Amniotic stem cell (primary cell): ENCODE data around the gene NLRP3.

ENCODE experiments used
- DNase-seq: peaks from one replicate; lab custom pipeline; 2025; lab: John Stamatoyannopoulos, UW

NLRP3 gene

DNA sequence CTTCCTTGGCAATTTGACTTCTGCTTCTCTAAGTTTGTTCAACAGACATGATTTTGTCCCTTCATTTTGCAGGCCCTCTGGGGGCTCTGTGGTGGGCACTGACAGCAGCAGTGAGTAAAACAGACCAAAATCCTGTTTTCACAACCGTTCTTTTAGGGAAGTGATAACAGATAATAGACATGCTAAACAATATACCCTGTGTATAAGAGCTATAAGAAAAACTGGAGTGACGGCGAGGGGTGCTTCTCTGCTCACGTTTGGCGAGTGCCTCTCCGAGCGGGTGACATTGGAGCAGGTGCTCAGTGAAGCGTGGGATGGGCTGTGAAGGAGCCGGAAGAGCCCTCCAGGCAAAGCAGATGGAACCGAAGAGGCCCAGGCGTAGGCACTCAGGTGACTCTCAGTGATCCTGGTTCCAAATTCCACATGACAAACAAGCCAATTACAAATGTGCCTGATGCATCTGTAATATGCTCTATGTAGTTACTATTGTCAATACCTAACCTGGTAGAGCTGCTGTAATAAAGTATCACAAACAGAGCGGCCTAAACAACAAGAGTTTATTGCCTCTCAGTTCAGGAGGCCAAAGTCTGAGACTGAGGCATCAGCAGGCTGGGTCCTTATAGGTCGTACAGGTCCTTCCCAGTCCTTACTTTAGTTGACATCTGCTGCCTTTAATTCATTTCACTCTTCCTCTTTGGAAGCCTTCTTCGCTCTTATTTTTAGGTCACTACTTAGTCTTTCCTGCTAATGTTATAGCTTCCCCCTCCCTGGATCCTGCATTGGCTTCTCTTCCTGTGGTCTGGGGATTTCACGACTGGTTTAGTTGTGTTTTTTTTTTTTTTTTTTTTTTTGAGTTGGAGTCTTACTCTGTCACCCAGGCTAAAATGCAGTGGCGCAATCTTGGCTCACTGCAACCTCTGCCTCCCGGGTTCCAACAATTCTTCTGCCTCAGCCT, 21.9 kb downstream of the NLRP3 start:
- DNase-seq: no peak

DNA sequence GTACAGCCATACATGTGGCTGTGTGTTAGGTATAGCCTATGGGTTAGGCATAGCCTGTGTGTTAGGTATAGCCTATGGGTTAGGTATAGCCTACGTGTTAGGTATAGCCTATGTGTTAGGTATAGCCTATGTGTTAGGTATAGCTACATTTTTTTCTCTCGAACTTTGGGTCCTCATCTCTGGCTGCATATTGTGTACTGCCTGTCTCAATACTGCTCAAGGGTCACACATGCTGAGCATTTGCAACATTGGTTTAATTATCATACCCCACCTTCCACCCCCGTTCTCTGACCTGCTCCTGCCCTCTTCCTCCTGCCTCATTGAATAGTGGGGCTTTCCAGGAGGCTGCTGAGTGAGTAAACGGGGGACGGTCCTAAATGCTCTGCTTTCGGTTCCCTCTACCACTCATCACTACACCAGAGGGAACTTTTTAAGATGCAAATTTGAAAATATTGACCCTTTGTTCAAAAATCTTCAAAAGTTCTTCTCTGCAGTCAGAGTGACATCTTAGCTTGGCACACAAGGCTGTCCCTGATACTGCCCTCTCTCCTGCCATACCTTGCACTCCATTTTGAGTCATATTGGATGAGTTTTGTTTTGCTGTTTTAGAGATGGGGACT, 24.1 kb downstream of the NLRP3 start:
- DNase-seq: no peak

DNA sequence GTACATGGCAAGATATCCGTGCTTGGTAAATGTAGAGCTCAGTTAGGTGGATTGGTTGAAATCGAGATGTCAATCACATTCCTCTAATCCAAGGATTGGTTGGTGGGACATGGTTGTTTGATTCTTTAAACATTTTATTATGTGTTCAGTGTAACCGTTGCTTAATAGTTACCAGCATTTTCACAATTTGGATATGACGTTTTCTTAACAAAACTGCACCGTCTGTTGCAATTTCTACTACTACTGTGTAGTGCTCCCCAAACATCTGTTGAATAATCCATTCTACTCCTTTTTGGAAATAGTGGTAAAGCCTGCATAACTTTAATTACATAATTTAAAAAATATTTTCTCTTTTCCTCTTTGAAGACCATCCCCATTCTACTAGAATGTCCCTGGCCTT, 25.6 kb downstream of the NLRP3 start:
- DNase-seq: no peak

DNA sequence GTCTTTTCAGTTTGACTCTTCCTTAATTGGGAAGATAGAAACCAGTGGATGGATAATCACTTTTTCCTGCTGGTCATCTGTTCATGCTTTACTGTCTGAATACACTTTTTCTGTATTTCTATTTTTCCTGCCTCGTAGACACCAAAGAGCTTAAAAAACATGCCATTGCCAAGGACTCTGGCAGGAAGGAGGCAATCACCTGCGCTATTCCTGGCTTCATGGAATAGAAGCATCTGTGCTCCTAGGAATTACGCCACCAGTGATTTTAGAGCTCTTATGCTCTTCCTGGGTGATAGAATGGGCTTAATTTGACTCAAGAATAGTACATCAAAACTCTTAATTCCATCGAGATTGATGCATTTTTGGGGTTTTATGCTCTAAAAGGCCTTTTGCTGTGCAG, 26.2 kb downstream of the NLRP3 start:
- no peak for DNase-seq

DNA sequence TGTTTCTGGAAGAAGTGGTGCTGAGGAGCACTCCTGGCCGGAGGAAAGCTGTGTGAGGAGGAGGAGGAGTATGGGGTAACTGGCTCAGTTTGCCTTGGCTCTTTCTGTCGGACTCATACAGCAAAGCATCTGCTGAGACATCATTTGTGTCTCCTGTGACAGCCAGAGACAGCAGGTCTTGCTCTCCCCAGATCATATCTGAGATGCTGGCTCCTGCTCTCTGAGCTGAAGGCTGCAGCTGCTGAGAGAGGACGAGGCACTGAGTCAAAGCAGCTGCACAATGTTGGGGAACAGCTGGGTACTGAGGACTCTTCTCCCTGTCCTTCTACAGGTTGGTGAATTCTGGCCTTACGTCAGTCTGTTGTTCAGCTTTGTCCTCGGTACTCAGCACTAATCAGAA, 27.7 kb downstream of the NLRP3 start:
- no peak for DNase-seq

DNA sequence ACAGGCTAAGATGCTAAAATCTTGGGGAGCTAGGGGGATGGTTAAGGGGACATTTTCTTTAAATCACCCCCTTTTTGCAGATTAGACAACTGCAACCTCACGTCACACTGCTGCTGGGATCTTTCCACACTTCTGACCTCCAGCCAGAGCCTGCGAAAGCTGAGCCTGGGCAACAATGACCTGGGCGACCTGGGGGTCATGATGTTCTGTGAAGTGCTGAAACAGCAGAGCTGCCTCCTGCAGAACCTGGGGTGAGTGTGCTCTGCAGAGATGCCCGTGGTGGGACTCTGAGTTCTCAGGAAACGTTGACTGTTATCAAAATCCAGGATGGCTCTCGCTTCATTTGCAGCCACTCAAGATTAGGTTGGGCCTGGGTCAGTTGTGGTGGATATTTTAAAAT, 28.6 kb downstream of the NLRP3 start:
- no peak for DNase-seq

DNA sequence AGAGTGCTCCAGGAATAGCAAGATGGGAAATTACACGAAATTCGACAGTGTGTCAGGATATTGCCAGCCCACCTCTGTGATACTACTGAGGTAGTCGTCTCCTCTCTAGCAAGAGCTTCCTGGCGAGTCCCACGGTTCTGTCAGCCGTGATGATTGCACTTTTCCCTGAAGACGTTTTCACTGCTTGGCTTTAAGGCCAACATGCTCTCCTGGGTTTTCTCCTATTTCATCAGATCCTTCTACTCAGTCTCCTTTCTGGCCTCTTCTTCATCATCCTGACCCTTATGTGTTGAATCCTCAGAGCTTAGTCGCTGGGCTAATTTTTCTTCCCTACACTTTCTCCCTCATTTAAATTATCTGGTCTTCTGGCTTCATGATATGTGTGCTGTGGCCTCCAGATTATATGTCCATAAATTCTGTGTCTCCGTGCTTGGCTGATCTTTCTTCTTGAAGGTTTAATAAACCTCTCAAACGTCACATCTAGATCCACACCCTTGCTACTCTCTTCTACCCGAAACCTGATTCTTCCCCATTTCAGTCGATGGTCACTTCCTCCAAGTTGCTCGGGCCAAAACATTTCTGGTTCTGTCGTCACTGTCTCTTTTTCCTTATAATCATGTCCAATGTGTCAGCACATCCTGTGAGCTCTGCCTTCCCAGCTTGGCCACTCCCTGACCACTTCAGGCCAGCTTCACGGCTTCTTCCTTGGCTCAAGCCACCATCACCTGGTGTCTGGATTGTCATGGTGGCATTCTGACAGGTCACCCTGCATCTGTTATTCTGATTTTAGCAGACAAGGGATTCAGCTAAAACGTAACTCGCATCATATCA, 29.8 kb downstream of the NLRP3 start:
- no peak for DNase-seq

DNA sequence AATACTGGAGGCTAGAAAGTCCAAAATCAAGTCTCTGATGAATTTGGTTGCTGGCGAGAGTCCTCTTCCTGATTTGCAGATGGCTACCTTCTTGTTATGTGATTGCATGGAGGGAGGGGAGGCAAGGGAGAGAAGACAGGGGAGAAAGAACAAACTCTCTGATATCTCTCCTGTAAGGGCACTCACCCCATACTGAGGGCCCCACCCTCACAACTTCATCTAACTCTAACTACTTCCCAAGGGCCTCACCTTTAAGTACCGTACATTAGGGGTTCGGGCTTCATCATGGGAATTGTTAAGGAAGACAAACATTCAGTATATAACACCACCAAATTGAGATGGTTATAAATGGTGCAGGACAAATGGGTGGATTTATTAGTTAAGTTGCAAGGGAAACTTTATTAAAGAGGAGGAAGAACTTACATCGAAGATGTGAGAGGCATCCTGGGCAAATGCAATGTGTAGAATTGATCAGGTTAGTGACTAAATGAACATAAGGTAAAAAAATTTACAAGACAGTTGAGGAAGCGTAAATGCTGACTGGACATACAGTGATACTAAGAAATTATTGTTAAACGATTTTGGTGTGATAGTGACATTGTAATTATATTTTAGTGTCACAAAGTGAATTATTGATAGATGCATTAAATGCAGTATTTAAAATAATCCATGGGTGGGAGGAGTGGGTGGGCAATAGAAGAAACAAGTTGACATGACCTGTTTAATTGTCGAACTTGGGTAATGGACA, 31.4 kb downstream of the NLRP3 start:
- no peak for DNase-seq

DNA sequence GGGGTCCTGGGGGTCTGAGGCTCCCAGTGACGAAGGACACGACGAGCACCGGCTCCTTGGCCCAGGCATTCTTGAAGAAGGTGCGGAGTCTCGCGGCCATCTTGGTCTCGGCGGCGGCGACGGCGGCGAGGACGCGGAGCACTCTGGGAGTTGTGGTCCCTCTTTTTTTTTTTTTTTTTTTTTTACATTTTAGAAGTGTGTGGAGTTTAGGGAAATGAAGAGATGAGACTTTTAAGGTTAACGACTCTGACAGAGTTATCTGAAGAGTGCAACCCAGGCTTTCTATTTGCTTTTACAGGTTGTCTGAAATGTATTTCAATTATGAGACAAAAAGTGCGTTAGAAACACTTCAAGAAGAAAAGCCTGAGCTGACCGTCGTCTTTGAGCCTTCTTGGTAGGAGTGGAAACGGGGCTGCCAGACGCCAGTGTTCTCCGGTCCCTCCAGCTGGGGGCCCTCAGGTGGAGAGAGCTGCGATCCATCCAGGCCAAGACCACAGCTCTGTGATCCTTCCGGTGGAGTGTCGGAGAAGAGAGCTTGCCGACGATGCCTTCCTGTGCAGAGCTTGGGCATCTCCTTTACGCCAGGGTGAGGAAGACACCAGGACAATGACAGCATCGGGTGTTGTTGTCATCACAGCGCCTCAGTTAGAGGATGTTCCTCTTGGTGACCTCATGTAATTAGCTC, 32.3 kb downstream of the NLRP3 start:
- DNase-seq: no peak

DNA sequence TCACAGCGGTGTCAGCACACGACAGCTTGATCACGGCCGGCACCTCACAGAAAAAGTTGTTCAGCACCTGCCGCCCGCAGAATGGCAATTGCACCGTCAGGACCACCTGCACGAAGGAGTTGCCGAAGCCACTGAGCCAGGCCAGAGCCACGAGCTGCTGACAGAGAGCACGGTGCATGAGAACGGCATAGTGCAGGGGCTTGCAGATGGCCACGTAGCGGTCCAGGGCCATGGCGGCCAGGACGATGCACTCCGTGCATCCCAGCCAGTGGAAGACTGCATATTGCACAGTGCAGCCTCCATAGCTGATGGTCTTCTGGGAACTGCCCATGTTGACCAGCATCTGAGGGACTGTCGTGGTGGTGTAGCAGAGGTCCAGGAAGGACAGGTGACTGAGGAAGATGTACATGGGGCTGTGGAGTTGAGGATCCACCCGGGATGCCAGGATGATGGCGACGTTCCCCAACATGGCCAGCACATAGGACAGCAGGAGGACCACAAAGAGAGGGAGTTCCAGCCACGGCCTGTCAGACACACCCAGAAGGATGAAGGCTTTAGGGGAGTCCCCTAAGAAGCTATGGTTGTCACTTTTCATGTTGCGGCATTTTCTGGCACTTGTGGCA, 35.5 kb downstream of the NLRP3 start:
- DNase-seq: no peak

DNA sequence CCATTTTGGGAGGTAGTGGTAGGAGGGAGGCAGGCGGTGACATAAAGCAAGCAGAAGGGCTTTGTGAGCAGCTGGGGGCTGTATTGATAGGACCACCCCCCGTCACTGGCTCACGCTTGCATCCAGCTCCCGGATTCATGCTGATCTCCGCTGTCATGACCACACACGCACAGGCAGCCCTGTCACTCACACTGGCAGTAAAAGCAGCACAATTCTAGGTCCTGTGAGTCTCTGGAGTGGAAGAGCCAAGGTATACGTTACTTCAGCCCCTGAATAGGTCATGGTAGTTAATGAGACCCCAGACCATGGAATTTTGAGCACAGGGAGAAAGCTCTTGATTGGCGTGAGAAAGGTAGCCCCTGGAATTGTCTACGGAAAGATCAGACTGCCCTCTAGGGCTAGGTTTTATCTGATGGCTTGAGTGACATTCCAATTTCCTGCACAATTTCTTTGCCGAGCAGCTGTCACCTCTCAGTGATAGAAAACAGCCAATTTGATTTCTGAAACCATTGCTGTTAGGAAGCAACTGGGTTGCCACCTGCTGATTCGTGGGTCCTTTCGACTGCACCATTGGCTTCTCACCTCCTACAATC, 36.6 kb downstream of the NLRP3 start:
- no peak for DNase-seq

DNA sequence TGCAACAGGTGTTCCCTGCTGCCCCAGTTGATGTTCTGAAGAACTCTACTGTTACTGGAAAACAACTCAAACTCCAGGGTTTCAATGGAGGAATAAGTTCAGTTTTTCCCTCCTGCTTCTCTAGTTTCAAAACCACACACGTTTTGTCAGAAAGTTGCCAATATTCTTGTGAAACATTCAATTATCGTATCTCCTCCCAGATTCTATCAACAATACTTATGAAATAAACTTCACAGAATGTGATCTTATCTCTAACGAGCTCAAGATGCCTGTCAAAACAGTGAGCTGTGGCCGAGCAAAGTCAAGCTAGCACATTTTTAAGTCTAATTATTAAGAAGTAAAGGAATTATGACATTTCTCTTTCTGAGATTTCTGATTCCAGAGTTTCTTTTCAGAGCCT, 37.3 kb downstream of the NLRP3 start:
- DNase-seq: no peak

DNA sequence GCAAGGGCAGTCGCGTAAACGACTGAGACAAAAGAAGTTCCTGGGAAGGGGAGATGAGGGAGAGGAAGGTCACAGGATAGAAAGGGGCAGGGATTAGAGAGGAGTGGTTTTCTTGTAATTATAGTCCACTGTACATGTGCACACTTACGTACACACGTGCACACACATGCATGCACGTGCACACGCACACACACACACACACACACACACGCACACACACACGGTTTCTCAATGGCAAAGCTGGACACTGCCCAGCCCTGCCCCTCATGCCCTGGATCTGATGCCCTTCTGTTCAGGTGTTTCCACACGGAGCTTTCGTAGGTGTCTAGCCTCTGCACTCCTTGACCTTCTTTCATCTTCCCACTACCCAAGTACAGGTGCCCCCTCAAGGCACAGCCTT, 38.0 kb downstream of the NLRP3 start:
- DNase-seq: no peak

DNA sequence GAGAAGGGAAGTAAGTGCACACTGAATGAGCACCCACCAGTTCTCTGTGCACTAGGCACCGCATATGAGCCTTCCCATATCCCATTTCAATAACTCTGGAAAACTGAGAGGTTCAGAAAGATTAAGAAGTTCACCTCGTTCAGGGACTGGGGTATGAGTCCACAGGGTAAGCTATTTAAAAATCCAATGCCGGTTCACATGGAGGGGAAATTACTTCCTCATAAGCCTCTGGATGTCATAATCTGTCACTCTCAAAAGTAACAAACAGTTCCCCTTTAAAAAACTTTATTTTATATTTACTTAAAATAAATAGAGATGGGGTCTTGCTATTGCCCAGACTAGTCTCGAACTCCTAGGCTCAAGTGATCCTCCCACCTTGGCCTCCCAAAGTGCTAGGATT, 40.0 kb downstream of the NLRP3 start:
- no peak for DNase-seq

DNA sequence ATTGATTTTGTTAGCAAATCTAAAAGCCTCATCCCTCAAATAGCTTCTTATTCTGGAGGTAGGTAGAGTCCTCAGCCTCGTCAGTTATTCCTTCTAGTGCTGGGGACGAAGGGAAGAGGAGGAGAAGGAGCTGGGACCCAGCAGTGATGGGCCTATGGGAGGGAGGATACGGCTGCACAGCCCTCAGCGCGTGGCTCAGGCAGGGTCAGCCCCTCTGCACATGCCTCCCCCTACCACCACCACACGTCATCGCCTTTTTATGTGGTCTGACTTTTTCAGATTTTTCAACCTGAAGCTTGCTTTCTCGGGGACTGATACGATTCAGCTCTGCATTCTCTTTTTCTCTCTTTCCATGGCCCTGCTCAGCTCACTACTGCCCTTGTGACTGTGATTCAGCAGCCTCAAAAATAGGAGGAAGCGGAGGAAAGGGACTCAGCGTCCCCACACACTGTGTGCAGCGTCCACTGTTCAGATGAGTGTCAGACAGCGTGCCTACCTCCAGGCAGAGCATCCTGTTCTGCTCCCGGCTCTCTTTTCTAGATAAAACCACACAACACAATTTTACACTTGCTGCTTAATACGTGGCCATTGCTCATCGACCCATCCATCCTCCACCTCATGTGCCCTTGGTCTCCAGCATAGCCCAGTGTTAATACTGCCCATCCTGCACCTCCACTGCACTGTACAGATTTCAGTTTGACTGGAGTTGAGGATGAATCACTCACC, 41.1 kb downstream of the NLRP3 start:
- no peak for DNase-seq

DNA sequence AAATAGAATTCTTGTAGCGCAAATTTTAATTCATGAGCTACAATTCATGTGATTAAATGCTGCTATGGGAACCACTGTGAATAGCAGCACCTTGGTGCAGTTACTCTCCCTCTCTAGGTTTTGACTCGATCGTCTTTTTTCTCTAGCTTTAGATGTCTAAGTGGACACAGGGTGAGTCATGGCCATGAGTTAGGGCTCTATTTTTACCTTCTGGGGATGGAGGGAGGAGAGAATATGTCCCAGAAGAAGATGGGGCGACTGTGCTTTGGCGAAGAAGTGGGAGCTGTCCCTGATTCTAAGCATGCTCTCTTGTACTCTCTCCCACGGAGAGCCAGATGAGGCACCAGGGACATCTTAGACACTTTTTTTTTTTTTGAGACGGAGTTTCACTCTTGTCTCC, 43.5 kb downstream of the NLRP3 start:
- no peak for DNase-seq

DNA sequence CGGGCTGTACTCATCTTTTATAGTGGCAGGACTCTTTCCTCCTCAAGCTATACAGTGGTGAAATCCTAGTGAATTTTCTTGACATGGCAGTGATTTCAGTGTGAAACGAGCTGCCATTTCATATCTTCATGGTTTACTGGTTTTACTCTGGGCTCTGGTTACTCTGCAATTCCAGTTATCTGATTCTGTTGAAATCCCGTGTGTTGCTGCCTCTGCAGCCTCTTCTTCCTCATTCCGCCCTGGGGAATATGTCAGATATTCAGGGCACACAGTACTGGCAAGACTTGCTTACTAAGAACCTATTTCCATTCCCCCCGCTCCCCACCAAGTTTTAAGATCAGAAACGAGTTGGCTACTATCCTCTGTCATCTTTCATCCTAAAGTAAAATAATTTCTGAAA, 49.8 kb downstream of the NLRP3 start:
- no peak for DNase-seq

DNA sequence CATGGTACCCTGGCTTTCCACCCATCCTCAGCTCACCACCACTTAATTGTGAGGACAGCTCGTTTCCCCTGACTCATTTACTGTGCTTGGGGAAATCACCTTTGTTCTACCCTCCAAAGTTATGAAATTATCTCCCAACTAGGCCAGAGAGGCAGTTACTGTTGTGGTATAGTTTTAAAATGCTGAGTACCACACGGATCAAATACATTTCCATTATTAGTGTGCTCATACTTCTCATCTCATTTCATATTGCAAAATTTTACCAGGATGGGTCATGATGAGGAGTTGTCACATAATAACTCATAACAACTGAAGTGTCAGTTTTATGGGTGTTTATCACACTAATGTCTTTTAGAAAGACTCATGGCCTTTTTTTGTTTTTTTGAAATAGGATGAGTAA, 51.2 kb downstream of the NLRP3 start:
- no peak for DNase-seq

DNA sequence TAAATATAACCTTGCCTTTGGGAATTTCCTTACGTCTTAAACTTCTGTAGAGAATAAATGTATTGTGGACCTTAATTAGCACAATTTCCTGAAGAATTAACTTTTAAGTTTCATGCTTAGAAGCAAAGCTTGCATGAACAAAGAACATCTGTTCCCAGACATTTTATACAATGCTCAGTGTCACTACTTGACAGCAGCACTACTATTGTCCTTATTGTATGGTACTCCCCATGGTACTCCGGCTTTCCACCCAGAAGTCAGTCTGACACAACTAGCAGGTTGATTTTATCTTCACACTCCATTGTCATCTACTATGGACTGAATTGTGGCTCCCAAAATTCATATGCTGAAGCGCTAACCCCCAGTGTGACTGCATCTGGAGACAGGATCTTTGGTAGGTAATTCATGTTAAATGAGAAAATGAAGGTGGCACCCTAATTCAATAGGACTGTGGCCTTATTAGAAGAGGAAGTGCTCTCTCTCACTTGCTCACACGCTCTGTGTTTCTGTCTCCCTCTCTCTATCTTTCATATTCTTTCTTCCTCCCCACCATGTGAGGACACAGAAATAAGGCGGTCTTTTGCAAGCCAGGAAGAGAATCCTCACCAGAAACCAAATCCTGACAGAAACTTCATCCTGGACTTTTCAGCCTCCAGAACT, 52.6 kb downstream of the NLRP3 start:
- no peak for DNase-seq
